Karpas-422 (cell line): ENCODE results near the gene INTS14. TPM values are rescaled to one million over a fixed set of nuclear protein-coding genes. Genes with fewer than 3 reads are reported as not detected.

Source experiments
- DNase-seq: peaks from one replicate; pipeline ENCODE4 v3.0.0-alpha.2; 2015
- H2AFZ ChIP-seq: fragments of 200-600 bp; sonication (generic); 2 replicates; pipeline ENCODE4 v1.6.1; 2014; ENCODE audit warnings: antibody characterized with exemption, low read length, mixed read lengths
- H3K27ac ChIP-seq: fragments of 200-600 bp; sonication (generic); 2 replicates; pipeline ENCODE4 v1.5.1; 2014; ENCODE audit warnings: mild to moderate bottlenecking, low read length, moderate library complexity
- H3K27me3 ChIP-seq: fragments of 200-600 bp; sonication (generic); 2 replicates; pipeline ENCODE4 v1.6.1; 2014; ENCODE audit warnings: low read length, mixed read lengths
- H3K36me3 ChIP-seq: fragments of 200-600 bp; sonication (generic); 2 replicates; pipeline ENCODE4 v1.6.1; 2014; ENCODE audit warnings: low read length, mixed read lengths; ENCODE audit not compliant: insufficient read depth
- H3K4me1 ChIP-seq: fragments of 200-600 bp; sonication (generic); 2 replicates; pipeline ENCODE4 v1.6.1; 2014; ENCODE audit warnings: mild to moderate bottlenecking, low read length, mixed read lengths
- H3K4me2 ChIP-seq: fragments of 200-600 bp; sonication (generic); 2 replicates; pipeline ENCODE4 v1.6.1; 2014; ENCODE audit warnings: low read length, low read depth, mild to moderate bottlenecking; ENCODE audit not compliant: poor library complexity, severe bottlenecking
- H3K4me3 ChIP-seq: fragments of 200-600 bp; sonication (generic); 2 replicates; pipeline ENCODE4 v1.5.1; 2014; ENCODE audit warnings: mild to moderate bottlenecking, antibody characterized with exemption, low read length, mixed read lengths
- H3K79me2 ChIP-seq: fragments of 200-600 bp; sonication (generic); 2 replicates; pipeline ENCODE4 v1.6.1; 2014; ENCODE audit warnings: mild to moderate bottlenecking, low read length, mixed read lengths
- H3K9ac ChIP-seq: fragments of 200-600 bp; sonication (generic); 2 replicates; pipeline ENCODE4 v1.6.0; 2014; ENCODE audit warnings: low read length
- H3K9me2 ChIP-seq: fragments of 200-600 bp; sonication (generic), shearing (Covaris generic); replicated peaks from 2 replicates; pipeline ENCODE4 v1.6.0; 2014; ENCODE audit warnings: mild to moderate bottlenecking, low read length, moderate library complexity; ENCODE audit not compliant: insufficient read depth
- H3K9me3 ChIP-seq: fragments of 300-700, 200-600 bp; sonication (generic); 2 replicates; pipeline ENCODE4 v1.6.1; 2014; ENCODE audit warnings: low read length, mixed read lengths
- H4K20me1 ChIP-seq: fragments of 200-600 bp; sonication (generic); 2 replicates; pipeline ENCODE4 v1.6.1; 2014; ENCODE audit warnings: mild to moderate bottlenecking, antibody characterized with exemption, low read length, low read depth; ENCODE audit not compliant: insufficient read depth
- total RNA-seq: library from RNA; depleted of rRNA; stranded (reverse); fragments of >200 nt; shearing (Covaris generic); gene quantifications from 2 replicates; pipeline ENCODE4 v1.2.3, GENCODE V29; 2014; ENCODE audit warnings: low replicate concordance

The INTS14 gene
- total RNA-seq, 1 experiment from 2014 or later, result 62.9 TPM

- no peak overlapping the region for H3K4me2 ChIP-seq
- no peak overlapping the region for H3K27ac ChIP-seq
These were observed 40.1 kb upstream of the INTS14 start for GRCh38 chr15:65651042-65651322.

DNA sequence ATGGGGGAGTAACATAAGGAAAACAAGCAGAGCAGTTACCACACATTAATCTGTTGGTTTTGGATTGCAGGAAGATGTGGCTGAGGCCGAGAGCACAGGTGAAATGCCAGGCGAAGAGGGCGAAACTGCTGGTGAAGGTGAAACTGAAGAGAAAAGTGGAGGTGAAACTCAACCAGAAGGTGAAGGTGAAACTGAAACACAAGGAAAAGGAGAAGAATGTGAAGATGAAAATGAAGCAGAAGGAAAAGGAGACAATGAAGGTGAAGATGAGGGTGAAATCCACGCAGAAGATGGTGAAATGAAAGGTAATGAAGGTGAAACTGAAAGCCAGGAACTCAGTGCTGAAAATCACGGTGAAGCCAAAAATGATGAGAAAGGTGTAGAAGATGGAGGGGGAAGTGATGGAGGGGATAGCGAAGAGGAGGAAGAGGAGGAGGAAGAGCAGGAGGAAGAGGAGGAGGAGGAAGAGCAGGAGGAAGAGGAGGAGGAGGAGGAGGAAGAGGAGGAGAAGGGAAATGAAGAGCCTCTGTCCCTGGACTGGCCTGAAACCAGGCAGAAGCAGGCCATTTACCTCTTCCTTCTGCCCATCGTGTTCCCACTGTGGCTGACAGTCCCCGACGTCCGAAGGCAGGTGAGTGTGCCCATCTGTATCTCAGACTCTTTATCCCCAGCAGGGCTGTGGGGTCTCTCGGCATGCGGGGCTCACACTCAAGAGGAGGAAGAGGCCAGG, 39.5 kb upstream of the INTS14 start:
- Histone ChIP-seq H3K4me2 (no peak overlapping the region), H3K4me1 (no peaks in the 10 kb centered on the region), H3K9me2 (no peaks in the 10 kb centered on the region), H3K27ac (no peak overlapping the region), H4K20me1 (no peaks in the 10 kb centered on the region), H2AFZ (no peak overlapping the region), H3K4me3 (no peak overlapping the region), H3K9ac (no peak overlapping the region), H3K79me2 (no peaks in the 10 kb centered on the region), H3K36me3 (peaks cover 29% of the 10 kb centered on the region; the same call in 1 of the 2 replicates), H3K9me3 (no peaks in the 10 kb centered on the region), H3K27me3 (no peaks in the 10 kb centered on the region)
- no peak for DNase-seq

More at GRCh38 chr15:65651042-65651322, 40.1 kb upstream of the INTS14 start:
- Histone ChIP-seq H3K27me3 (no peaks in the 10 kb centered on the region), H3K4me3 (no peak overlapping the region), H3K9me3 (no peaks in the 10 kb centered on the region), H2AFZ (no peak overlapping the region), H3K9ac (no peak overlapping the region), H4K20me1 (no peaks in the 10 kb centered on the region), H3K4me1 (no peaks in the 10 kb centered on the region), H3K9me2 (no peaks in the 10 kb centered on the region), H3K79me2 (no peaks in the 10 kb centered on the region), H3K36me3 (peaks cover 29% of the 10 kb centered on the region; the same call in 1 of the 2 replicates)
- no peak for DNase-seq

- H3K27ac ChIP-seq, result no peak overlapping the region
- H2AFZ ChIP-seq, result no peak overlapping the region
- no peak overlapping the region for H3K4me3 ChIP-seq
- H3K9ac ChIP-seq, result no peak overlapping the region
- no peaks in the 10 kb centered on the region for H3K9me3 ChIP-seq
- no peaks in the 10 kb centered on the region for H4K20me1 ChIP-seq
- no peak for DNase-seq
- no peaks in the 10 kb centered on the region for H3K9me2 ChIP-seq
- H3K4me1 ChIP-seq, result peaks cover 15% of the 10 kb centered on the region
- no peaks in the 10 kb centered on the region for H3K79me2 ChIP-seq
- H3K4me2 ChIP-seq, result no peak overlapping the region
- peaks cover 4% of the 10 kb centered on the region; the same call in 1 of the 2 replicates for H3K36me3 ChIP-seq
- H3K27me3 ChIP-seq, result no peaks in the 10 kb centered on the region
These were observed 35.6 kb upstream of the INTS14 start for GRCh38 chr15:65646486-65646885.

GRCh38 chr15:65645392-65645791, 34.5 kb upstream of the INTS14 start:
- no peak overlapping the region for H3K4me2 ChIP-seq
- H3K27ac ChIP-seq, result no peak overlapping the region
- H3K4me1 ChIP-seq, result peaks cover 16% of the 10 kb centered on the region
- no peaks in the 10 kb centered on the region for H3K9me2 ChIP-seq
- H3K4me3 ChIP-seq, result no peak overlapping the region
- no peaks in the 10 kb centered on the region for H3K9me3 ChIP-seq
- H2AFZ ChIP-seq, result no peak overlapping the region
- no peaks in the 10 kb centered on the region for H3K27me3 ChIP-seq
- no peak for DNase-seq
- H3K79me2 ChIP-seq, result no peaks in the 10 kb centered on the region
- no peaks in the 10 kb centered on the region for H4K20me1 ChIP-seq
- H3K9ac ChIP-seq, result no peak overlapping the region
- H3K36me3 ChIP-seq, result no peaks in the 10 kb centered on the region

DNA sequence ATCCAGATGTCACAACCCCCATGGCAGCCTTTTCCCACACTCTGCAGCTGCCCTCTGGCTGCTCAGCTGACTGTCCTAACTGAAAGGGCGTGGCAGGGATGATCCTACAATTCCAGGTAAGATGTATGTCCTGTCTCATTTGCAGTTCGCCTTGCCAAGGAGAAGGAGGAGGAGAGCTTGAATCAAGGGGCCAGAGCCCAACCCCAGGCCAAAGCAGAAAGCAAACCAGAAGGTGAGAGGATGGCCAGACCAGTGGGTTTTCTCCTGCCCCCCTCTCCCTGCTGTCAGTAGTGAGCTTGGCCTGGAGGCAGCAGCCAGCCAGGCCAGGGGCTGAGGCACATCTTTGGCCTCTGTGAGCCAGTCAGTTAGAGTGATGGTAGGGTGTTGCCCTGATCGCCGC, 33.4 kb upstream of the INTS14 start:
- no peaks in the 10 kb centered on the region for H3K9me3 ChIP-seq
- H3K79me2 ChIP-seq, result no peaks in the 10 kb centered on the region
- H4K20me1 ChIP-seq, result no peaks in the 10 kb centered on the region
- no peak overlapping the region for H3K4me2 ChIP-seq
- DNase-seq, result no peak
- no peak overlapping the region for H3K9ac ChIP-seq
- no peaks in the 10 kb centered on the region for H3K36me3 ChIP-seq
- H3K9me2 ChIP-seq, result no peaks in the 10 kb centered on the region
- H3K27ac ChIP-seq, result no peak overlapping the region
- H3K27me3 ChIP-seq, result no peaks in the 10 kb centered on the region
- no peak overlapping the region for H2AFZ ChIP-seq
- no peak overlapping the region for H3K4me3 ChIP-seq
- peaks cover 16% of the 10 kb centered on the region for H3K4me1 ChIP-seq

DNA sequence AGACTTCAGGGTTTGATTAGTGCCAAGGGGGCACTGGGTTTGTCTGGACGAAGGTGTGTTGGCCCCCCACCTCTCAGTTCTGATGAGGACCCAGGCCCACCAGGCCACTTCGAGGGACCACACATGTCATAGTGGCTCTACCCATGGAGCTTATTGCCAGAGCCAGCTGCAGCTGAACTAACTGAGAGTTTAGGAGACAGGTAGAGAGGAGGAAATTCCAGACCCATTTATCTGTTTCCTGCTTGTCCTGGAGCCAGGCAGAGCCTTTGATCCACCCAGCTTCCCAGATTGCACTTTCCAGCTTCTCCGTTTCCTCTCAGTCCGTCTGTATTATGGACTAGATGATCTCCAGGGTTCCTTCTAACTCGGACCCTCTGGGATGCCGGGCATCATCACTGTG, 31.7 kb upstream of the INTS14 start:
- Histone ChIP-seq H2AFZ (no peak overlapping the region), H3K79me2 (no peaks in the 10 kb centered on the region), H3K4me1 (peaks cover 23% of the 10 kb centered on the region), H3K27me3 (no peaks in the 10 kb centered on the region), H3K9ac (no peak overlapping the region), H4K20me1 (no peaks in the 10 kb centered on the region), H3K9me3 (no peaks in the 10 kb centered on the region), H3K27ac (no peak overlapping the region), H3K4me2 (no peak overlapping the region), H3K9me2 (no peaks in the 10 kb centered on the region), H3K36me3 (no peaks in the 10 kb centered on the region), H3K4me3 (no peak overlapping the region)
- no peak for DNase-seq

- no peak overlapping the region for H2AFZ ChIP-seq
- H3K9me3 ChIP-seq, result no peaks in the 10 kb centered on the region
- H3K4me3 ChIP-seq, result no peak overlapping the region
- no peaks in the 10 kb centered on the region for H3K27me3 ChIP-seq
- H4K20me1 ChIP-seq, result no peaks in the 10 kb centered on the region
- H3K36me3 ChIP-seq, result no peaks in the 10 kb centered on the region
- no peaks in the 10 kb centered on the region for H3K79me2 ChIP-seq
- H3K4me2 ChIP-seq, result no peak overlapping the region
- peak overlapping the region; percentile 12; the same call in 1 of the 2 replicates for H3K9ac ChIP-seq
- H3K4me1 ChIP-seq, result peaks cover 23% of the 10 kb centered on the region
- DNase-seq, result no peak
- H3K9me2 ChIP-seq, result no peaks in the 10 kb centered on the region
- H3K27ac ChIP-seq, result peak overlapping the region; percentile 24; the same call in 1 of the 2 replicates
These were observed 31.0 kb upstream of the INTS14 start for GRCh38 chr15:65641768-65642475.

GRCh38 chr15:65639509-65639908, 28.6 kb upstream of the INTS14 start:
- DNase-seq, result no peak
- Histone ChIP-seq H3K9me3 (no peaks in the 10 kb centered on the region), H3K9ac (no peak overlapping the region), H3K27me3 (no peaks in the 10 kb centered on the region), H3K9me2 (no peaks in the 10 kb centered on the region), H3K79me2 (no peaks in the 10 kb centered on the region), H3K4me1 (peaks cover 23% of the 10 kb centered on the region), H3K4me2 (no peak overlapping the region), H3K4me3 (no peak overlapping the region), H4K20me1 (no peaks in the 10 kb centered on the region), H3K36me3 (no peaks in the 10 kb centered on the region), H2AFZ (no peak overlapping the region), H3K27ac (no peak overlapping the region)
